Stimulated activated CD4-positive, alpha-beta T cell treated with anti-CD3 and anti-CD28 coated beads, TNF-alpha, amount 100 ng/mL, for 48 hours (primary cell): Measurements from ENCODE around the gene ROPN1.
"Not testable (repeated sequence)": the region's sequence is repeated elsewhere in the genome, so short reads cannot be mapped to it uniquely, and the experiment has no call there.

Source experiments
- DNase-seq, 3 donors: peaks; one replicate each; pipeline ENCODE4 v3.0.0-alpha.2; 2020; ENCODE audit warnings: low read depth in 3 of 3

Gene ROPN1

GRCh38 chr3:123997543-123997942 lies 5.6 kb upstream of the ROPN1 start:
- no peak for DNase-seq

- DNase-seq, result no peak
Measured at GRCh38 chr3:123993818-123994217, 1.9 kb upstream of the ROPN1 start.

- DNase-seq, result no peak
Measured at GRCh38 chr3:123986427-123986826, 5.5 kb downstream of the ROPN1 start.

- DNase-seq, result no peak
Measured at GRCh38 chr3:123984957-123985356, 7.0 kb downstream of the ROPN1 start.

GRCh38 chr3:123984350-123984749 lies 7.6 kb downstream of the ROPN1 start:
- DNase-seq, result no peak

DNA sequence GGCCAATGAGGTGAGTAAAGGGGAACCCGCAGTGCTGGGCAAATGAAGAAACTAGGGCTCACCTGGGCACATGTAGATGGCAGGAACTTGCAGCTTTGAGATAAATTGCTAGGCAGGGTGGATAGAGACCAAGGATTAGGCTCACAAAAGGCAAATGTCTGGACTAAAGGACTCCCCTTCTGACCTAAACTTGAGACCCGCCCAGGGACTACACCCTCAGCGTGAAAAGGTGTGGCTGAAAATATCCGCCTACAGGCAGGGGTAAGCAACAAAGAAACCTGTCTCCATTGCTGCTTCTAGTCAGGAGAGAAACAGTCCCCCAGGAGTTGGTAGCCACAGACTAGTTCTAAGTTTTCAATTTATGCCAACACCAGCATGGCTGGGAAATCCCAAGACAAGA lies 10.6 kb downstream of the ROPN1 start:
- not testable (repeated sequence) for DNase-seq

DNA sequence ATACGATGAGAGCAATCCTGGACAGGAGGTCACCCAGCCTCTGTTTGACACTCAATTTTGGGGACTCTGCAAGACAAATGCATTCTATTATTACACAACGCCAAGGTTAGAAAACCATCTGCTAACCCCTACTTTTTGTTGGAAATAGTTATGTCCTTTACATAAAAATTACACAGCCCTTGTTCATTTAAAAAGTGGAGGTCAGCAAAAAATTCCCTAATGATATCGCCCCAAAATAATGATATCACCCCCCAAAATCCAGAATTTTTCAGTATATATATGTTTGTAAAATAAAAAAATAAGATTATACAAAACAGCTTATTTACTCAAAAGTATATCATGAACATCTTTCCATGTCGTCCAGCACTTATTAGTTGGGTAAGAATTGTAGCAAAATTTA lies 11.4 kb downstream of the ROPN1 start:
- DNase-seq, result no peak

GRCh38 chr3:123979525-123980501 lies 12.1 kb downstream of the ROPN1 start:
- DNase-seq, result not testable (repeated sequence)

- DNase-seq, result not testable (repeated sequence)
Measured at GRCh38 chr3:123976904-123977303, 15.0 kb downstream of the ROPN1 start.

GRCh38 chr3:123976181-123976898 lies 15.6 kb downstream of the ROPN1 start:
- DNase-seq, result not testable (repeated sequence)

DNA sequence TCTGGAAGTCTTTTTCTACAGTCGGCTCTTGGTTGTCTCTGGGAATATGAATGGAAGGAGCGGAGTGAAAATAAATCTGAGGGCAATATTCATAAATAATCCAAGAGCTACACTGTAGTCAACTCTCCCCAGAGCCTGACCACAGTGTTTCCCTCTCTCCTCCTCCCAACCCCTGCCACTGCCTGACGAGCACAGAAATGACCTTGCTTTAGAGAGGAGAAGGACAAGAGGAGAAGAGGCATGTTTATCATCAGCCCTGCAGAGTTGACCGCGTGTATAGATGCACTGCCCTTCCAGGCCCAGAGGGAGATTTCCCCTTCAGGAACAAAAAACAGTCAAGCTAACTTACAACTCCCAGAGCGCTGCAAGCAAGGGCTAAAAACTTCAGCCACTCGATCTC lies 16.9 kb downstream of the ROPN1 start:
- DNase-seq, result not testable (repeated sequence)

GRCh38 chr3:123971406-123971805 lies 20.5 kb downstream of the ROPN1 start:
- DNase-seq, result no peak

DNA sequence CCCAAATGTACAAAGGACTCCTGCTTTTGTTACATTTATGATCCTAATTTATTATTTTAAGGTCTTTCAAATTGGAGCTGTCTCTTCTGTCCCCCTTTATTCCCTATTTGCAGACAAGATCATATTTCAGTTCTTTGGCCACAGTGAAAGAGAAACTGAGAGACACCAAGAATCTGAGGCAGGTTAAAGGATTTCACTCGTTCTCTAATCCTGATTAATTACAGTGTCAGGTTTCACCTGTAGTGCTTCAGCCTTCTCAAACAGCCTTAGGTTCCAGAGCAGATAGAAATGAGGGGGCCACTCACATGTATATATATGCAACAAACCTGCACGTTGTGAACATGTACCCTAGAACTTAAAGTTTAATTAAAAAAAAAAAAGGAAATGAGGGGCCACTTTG lies 24.7 kb downstream of the ROPN1 start:
- DNase-seq, result not testable (repeated sequence)

DNA sequence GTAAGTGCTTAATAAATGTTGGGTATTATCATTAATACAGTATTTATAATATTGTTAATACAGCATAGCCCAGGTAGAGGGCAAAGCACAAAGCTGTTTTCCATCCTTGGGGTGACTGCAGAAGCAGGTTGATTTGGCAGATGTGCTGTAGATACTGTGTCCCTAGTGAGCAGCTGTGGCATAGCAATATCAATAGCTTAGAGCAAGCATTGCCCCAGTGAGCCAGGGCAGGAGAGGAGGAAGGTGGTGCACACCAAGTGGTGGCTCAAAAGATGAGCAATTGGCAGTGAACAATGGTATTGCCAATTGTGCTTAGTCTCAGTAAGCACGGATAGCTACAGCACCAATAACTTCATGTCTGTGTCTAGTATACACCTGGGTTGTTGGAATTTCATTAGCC lies 25.1 kb downstream of the ROPN1 start:
- DNase-seq, result not testable (repeated sequence)

DNA sequence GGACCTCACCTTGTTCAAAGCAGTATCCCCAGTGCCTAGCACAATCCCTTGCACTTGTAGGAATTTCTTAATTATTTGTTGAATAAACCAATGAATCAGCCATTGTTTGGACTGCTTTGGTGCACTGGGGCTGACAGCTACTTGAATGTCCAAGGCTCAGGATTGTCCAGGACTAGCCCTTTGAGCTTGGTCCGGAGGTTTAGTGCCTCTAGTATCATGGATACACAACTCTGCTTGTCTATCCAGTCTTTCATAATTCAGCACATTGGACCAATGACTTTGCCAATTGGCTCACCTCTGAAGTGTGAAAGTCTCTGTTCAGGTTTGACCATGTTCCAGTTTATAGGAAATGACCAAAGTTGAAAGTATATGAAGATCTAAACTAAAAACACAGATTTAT lies 27.1 kb downstream of the ROPN1 start:
- DNase-seq, result not testable (repeated sequence)

GRCh38 chr3:123961508-123961856 lies 30.4 kb downstream of the ROPN1 start:
- no peak for DNase-seq

DNA sequence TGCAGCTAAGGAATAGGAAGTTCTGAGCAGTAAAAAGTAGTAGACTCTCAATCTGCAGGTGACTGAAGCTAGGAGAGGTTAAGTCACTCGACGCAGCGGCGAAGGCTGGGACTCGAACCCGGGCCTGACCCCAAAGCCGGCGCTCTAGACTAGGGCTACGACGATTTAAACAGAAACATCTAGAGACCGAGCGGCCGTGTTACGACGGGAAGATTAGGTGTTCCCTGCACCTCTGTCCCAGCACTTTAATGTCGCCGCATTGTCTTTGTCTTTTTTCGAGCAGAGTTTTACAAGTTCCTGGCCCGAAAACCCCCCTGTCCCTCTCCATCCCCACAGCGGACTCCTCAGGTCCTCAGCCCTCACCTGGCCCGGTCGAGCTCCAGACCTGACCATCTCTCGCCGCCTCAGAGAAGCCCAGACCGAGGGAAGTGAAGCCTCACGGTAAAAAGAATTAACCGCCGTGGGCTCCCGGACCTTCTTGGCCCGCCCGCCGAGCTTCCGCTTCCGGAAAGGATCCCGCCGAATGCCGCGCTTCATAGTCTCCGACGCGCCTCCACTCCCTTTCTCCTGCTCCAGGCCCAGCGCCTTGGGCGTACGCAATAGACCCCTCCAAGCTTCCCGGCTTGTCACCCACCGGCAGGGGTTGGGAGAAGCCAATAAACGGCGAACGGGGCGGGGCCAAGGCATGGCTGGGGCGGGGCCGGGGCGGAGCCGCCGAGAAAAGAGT lies 31.0 kb downstream of the ROPN1 start, which contains the start of gene CCDC14:
Gene CCDC14 (minus strand): TSS at position 449 of the 727 bp plus-strand sequence. CDS start 56 bp downstream, at position 393.
- peak; percentile 76 to 79 (median 77) for DNase-seq

GRCh38 chr3:123953735-123954134 lies 38.2 kb downstream of the ROPN1 start:
- no peak for DNase-seq

- no peak for DNase-seq
Measured at GRCh38 chr3:123952844-123953520, 38.9 kb downstream of the ROPN1 start.

GRCh38 chr3:123951522-123952447 lies 40.1 kb downstream of the ROPN1 start:
- DNase-seq, result no peak
